Neural progenitor cell (in vitro differentiated cells): ENCODE data around the gene ATP8B3. TPM values are rescaled to one million over a fixed set of nuclear protein-coding genes. Genes with fewer than 3 reads are reported as not detected.
A peak's percentile ranks its signal among the peaks of the same experiment; 100 is the strongest.

ENCODE experiments used
- DNase-seq: peaks from one replicate; pipeline ENCODE4 v3.0.0-alpha.2; 2016; ENCODE audit warnings: low spot score
- H2AFZ ChIP-seq: fragments of 200-600 bp; sonication (generic); replicated peaks from 2 replicates; pipeline ENCODE4 v1.6.1; 2016; ENCODE audit warnings: antibody characterized with exemption
- H3F3A ChIP-seq: fragments of 200-600 bp; sonication (generic); 2 replicates; pipeline ENCODE4 v1.6.1; 2016; ENCODE audit warnings: antibody characterized with exemption, low read depth
- H3K27ac ChIP-seq: fragments of 200-600 bp; sonication (generic); 2 replicates; pipeline ENCODE4 v1.5.1; 2016; ENCODE audit warnings: mild to moderate bottlenecking
- H3K27me3 ChIP-seq: fragments of 200-600 bp; sonication (generic); 2 replicates; pipeline ENCODE4 v1.6.1; 2016; ENCODE audit warnings: mild to moderate bottlenecking, moderate library complexity
- H3K36me3 ChIP-seq: fragments of 200-600 bp; sonication (generic); 2 replicates; pipeline ENCODE4 v1.5.1; 2016
- H3K4me1 ChIP-seq: fragments of 200-600 bp; sonication (generic); 2 replicates; pipeline ENCODE4 v1.6.1; 2016; ENCODE audit warnings: mixed run types
- H3K4me2 ChIP-seq: fragments of 200-600 bp; sonication (generic); 2 replicates; pipeline ENCODE4 v1.6.1; 2016
- H3K4me3 ChIP-seq: fragments of 200-600 bp; sonication (generic); 2 replicates; pipeline ENCODE4 v1.5.1; 2016
- H3K79me2 ChIP-seq: fragments of 200-600 bp; sonication (generic); 2 replicates; pipeline ENCODE4 v1.6.1; 2016; ENCODE audit warnings: low read depth
- H3K9ac ChIP-seq: fragments of 200-600 bp; sonication (generic); 2 replicates; pipeline ENCODE4 v1.6.1; 2016
- H3K9me3 ChIP-seq: fragments of 200-600 bp; sonication (generic); 2 replicates; pipeline ENCODE4 v1.5.1; 2016; ENCODE audit warnings: low read depth
- H4K20me1 ChIP-seq: fragments of 200-600 bp; sonication (generic); 2 replicates; pipeline ENCODE4 v1.6.1; 2016; ENCODE audit warnings: low read depth
- H3K27ac Mint-ChIP-seq: 3 replicates; pipeline ENCODE4 v1.8.0; 2021; ENCODE audit warnings: mixed read lengths
- H3K27me3 Mint-ChIP-seq: 2 replicates; pipeline ENCODE4 v1.8.0; 2022; ENCODE audit warnings: low read depth, mild to moderate bottlenecking, inconsistent platforms, moderate library complexity, mixed read lengths; ENCODE audit not compliant: insufficient read depth
- H3K36me3 Mint-ChIP-seq: 3 replicates; pipeline ENCODE4 v1.8.0; 2021; ENCODE audit warnings: mixed read lengths
- H3K4me1 Mint-ChIP-seq: 3 replicates; pipeline ENCODE4 v1.8.0; 2021; ENCODE audit warnings: mixed read lengths
- H3K4me3 Mint-ChIP-seq: 3 replicates; pipeline ENCODE4 v1.8.0; 2021; ENCODE audit warnings: mild to moderate bottlenecking, moderate library complexity, mixed read lengths
- H3K9me3 Mint-ChIP-seq: 3 replicates; pipeline ENCODE4 v1.8.0; 2020; ENCODE audit warnings: mixed read lengths
- EZH2 ChIP-seq: fragments of 200-600 bp; sonication (generic); IDR thresholded peaks from 2 replicates; pipeline ENCODE4 v1.6.1; 2017; ENCODE audit warnings: antibody characterized with exemption, mild to moderate bottlenecking, moderate library complexity
- EZH2phosphoT487 ChIP-seq: fragments of 200-600 bp; sonication (generic); IDR thresholded peaks from 2 replicates; pipeline ENCODE4 v1.6.1; 2017; ENCODE audit warnings: antibody characterized with exemption
- total RNA-seq: library from RNA; depleted of rRNA; stranded (reverse); fragments of >200 nt; gene quantifications from 2 replicates; pipeline ENCODE4 v1.2.3, GENCODE V29; 2015; ENCODE audit warnings: low replicate concordance
- TF ChIP-seq, protein P1 (sequence below): fragments of 200-600 bp; sonication (generic); IDR thresholded peaks from 2 replicates; pipeline ENCODE4 v1.5.1; 2017; ENCODE audit warnings: antibody characterized with exemption, mild to moderate bottlenecking

The ATP8B3 gene
- total RNA-seq, 1 donor from 2014 or later = 0.06 TPM

DNA sequence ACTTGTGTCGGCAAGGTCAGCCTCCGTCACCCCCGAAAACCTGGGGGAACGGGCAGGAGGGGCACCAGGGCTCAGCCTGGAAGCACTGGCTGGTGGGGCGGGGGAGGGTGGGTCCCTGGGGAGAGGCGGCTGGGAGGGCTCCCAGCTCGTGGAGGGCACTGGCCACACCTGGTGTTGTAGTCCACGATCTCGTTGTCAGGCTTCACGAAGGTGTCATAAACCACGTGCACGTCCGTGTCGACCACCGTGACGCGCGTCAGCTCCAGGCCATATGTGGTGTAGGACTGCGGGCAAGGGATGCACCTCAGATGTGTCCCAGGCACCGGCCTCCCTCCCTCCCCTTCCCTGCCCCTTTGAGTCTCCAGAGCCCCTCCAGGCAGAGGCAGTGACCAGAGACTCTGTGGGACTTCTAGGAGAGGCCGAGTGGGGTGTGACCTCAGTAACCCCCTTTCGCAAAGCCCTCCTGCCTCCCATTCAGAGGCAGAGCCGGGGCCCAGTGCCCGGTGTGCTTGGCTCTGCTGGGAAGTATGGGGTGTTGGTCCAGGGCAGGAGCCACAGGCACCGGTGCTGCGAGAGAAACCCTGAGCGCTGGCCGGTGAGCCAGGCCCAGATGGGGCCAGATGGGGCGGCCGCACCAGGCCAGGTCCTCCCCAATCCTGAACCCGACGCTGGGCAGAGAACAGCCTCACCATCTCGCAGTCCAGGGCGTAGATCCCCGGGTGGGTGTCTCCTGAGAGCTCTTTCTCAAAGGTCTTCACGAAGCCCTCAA is 4.6 kb upstream of the ATP8B3 start:
- H3K36me3 Mint-ChIP-seq = peaks cover 4% of the 10 kb centered on the region
- Histone ChIP-seq H3K4me1 (no peaks in the 10 kb centered on the region), H3K27ac (no peak overlapping the region), H4K20me1 (peaks cover 11% of the 10 kb centered on the region), H2AFZ (no peak overlapping the region), H3K9me3 (no peaks in the 10 kb centered on the region), H3K9ac (no peak overlapping the region), H3K4me3 (no peak overlapping the region), H3K4me2 (no peak overlapping the region), H3K79me2 (no peaks in the 10 kb centered on the region), H3K36me3 (no peaks in the 10 kb centered on the region), H3K27me3 (peaks cover 7% of the 10 kb centered on the region), H3F3A (no peaks in the 10 kb centered on the region)
- peaks cover 9% of the 10 kb centered on the region for H3K4me1 Mint-ChIP-seq
- H3K4me3 Mint-ChIP-seq = no peak overlapping the region
- no peak for DNase-seq
- H3K9me3 Mint-ChIP-seq = no peaks in the 10 kb centered on the region
- H3K27me3 Mint-ChIP-seq = peaks cover 7% of the 10 kb centered on the region
- TF ChIP-seq EZH2 (no peak), EZH2phosphoT487 (no peak)
- TF ChIP-seq, protein P1, sequence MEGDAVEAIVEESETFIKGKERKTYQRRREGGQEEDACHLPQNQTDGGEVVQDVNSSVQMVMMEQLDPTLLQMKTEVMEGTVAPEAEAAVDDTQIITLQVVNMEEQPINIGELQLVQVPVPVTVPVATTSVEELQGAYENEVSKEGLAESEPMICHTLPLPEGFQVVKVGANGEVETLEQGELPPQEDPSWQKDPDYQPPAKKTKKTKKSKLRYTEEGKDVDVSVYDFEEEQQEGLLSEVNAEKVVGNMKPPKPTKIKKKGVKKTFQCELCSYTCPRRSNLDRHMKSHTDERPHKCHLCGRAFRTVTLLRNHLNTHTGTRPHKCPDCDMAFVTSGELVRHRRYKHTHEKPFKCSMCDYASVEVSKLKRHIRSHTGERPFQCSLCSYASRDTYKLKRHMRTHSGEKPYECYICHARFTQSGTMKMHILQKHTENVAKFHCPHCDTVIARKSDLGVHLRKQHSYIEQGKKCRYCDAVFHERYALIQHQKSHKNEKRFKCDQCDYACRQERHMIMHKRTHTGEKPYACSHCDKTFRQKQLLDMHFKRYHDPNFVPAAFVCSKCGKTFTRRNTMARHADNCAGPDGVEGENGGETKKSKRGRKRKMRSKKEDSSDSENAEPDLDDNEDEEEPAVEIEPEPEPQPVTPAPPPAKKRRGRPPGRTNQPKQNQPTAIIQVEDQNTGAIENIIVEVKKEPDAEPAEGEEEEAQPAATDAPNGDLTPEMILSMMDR = no peak
- H3K27ac Mint-ChIP-seq = no peak overlapping the region

DNA sequence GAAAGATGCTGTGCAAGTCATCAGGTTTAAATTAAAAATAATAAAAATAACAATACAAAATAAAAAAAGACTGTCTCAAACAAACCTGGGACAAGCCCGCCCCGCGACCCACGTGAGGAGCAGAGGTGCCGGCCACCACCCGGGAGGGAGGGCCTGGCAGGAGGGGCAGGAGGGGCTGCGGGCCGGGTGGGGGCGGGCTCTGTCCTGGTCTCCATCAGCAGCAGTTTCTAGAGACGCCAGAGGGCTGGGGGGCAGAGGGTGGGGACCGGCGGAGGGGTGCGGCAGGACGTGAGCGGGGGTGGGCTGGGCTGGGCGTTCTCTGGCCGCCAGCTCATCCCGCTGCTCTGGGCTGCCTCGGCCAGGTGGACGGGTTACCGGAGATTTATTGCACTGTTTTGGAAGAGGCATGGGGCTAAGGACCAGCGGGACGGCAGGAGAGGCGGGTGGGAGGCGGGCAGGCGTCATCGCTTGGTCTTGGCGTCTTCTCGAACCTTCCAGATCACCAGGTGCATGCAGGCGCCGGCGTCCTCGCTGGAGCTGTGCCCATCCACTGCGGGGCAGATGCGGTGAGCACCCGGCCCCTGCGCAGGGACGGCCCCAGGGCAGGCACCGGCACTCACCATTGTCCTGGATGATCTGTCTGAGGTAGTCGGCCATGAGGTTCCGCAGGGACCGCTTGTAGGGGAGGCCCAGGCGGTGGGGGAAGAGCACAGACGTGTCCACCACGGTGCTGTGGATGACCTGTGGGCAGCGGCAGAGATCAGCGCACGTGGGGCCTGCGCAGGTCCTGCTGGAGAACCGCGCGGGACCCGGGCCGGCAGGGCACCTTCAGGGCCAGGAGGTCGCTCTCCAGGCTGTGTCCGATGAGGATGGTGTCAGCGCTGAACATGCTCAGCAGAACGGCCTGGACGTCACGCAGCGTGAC is 3.8 kb upstream of the ATP8B3 start:
- H3K4me3 ChIP-seq = no peak overlapping the region
- H3K27ac Mint-ChIP-seq = no peak overlapping the region
- no peak for DNase-seq
- TF ChIP-seq, protein P1 = no peak
- TF ChIP-seq EZH2 (no peak), EZH2phosphoT487 (no peak)
- H3K9ac ChIP-seq = no peak overlapping the region
- H3K9me3 Mint-ChIP-seq = no peaks in the 10 kb centered on the region
- no peak overlapping the region for H3K27ac ChIP-seq
- no peaks in the 10 kb centered on the region for H3K9me3 ChIP-seq
- H3K36me3 ChIP-seq = no peaks in the 10 kb centered on the region
- no peaks in the 10 kb centered on the region for H3K79me2 ChIP-seq
- H4K20me1 ChIP-seq = peaks cover 11% of the 10 kb centered on the region
- H3K4me2 ChIP-seq = no peak overlapping the region
- peaks cover 10% of the 10 kb centered on the region for H3K4me1 Mint-ChIP-seq
- H3K4me1 ChIP-seq = no peaks in the 10 kb centered on the region
- peaks cover 7% of the 10 kb centered on the region for H3K27me3 Mint-ChIP-seq
- H2AFZ ChIP-seq = no peak overlapping the region
- peaks cover 15% of the 10 kb centered on the region for H3K27me3 ChIP-seq
- H3F3A ChIP-seq = peaks cover under 1% of the 10 kb centered on the region
- H3K4me3 Mint-ChIP-seq = no peak overlapping the region
- peaks cover 4% of the 10 kb centered on the region for H3K36me3 Mint-ChIP-seq

DNA sequence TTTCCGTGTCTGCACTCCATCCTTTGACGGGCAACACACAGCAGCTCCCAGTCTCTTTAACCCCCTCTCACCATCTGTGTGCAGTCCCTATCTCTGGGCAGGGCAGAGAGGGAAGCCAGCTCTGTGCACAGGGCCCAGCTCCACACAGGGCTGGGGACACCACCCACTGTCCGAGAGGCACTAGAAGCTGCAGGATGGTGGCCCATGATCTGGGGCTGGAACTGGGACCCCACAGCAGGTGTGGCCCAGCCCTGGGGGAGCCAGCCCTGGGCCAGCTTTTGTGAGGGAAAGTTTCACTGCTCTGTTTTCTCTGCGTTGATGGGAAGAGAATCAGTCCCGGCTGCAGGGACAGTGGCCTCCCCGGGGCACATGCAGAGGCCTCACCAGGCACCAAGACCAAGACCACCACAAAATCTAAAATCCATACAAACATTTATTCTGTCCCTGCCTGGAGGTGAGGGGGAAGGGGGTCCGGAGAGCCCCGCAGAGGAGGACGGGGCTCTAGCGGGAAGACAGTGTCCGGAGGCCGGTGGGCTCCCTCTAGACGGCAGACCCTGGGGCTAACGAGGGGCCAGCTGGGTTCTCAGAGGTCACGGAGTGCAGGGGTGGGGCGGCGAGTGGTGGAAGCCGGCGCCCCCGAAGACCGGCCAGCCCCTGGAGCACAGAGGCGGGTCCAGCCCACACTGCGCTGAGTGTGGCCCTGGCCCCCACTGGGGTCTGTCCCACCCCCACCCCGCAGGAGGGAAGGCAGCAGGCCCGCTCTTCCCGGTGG is 2.9 kb upstream of the ATP8B3 start:
- H3K4me3 Mint-ChIP-seq = peak overlapping the region; percentile 38
- H3K79me2 ChIP-seq = no peaks in the 10 kb centered on the region
- H2AFZ ChIP-seq = no peak overlapping the region
- H3K36me3 Mint-ChIP-seq = no peaks in the 10 kb centered on the region
- TF ChIP-seq EZH2 (no peak), EZH2phosphoT487 (no peak)
- TF ChIP-seq, protein P1 = no peak
- no peak overlapping the region for H3K9ac ChIP-seq
- peaks cover 8% of the 10 kb centered on the region for H3K27me3 Mint-ChIP-seq
- DNase-seq = no peak
- peaks cover 17% of the 10 kb centered on the region for H3K27me3 ChIP-seq
- H4K20me1 ChIP-seq = peaks cover 11% of the 10 kb centered on the region
- H3K9me3 Mint-ChIP-seq = no peaks in the 10 kb centered on the region
- H3K4me3 ChIP-seq = no peak overlapping the region
- no peak overlapping the region for H3K4me2 ChIP-seq
- H3F3A ChIP-seq = peaks cover 2% of the 10 kb centered on the region
- no peaks in the 10 kb centered on the region for H3K4me1 ChIP-seq
- H3K27ac ChIP-seq = no peak overlapping the region
- no peak overlapping the region for H3K27ac Mint-ChIP-seq
- peaks cover 12% of the 10 kb centered on the region for H3K4me1 Mint-ChIP-seq
- no peaks in the 10 kb centered on the region for H3K9me3 ChIP-seq
- H3K36me3 ChIP-seq = no peaks in the 10 kb centered on the region
